Chondrocyte (in vitro differentiated cells): ENCODE results near the gene IDH3G. TPM values are rescaled to one million over a fixed set of nuclear protein-coding genes. Genes with fewer than 3 reads are reported as not detected.

Source experiments
- DNase-seq: peaks from one replicate; pipeline ENCODE4 v3.0.0; 2021; ENCODE audit warnings: mixed read lengths, low spot score
- H3K27ac Mint-ChIP-seq: one replicate; pipeline ENCODE4 v1.8.0; 2021; ENCODE audit warnings: mild to moderate bottlenecking, moderate library complexity, mixed read lengths; ENCODE audit not compliant: unreplicated experiment
- H3K27me3 Mint-ChIP-seq: 2 replicates; pipeline ENCODE4 v1.8.0; 2021; ENCODE audit warnings: low read depth, mixed read lengths
- H3K36me3 Mint-ChIP-seq: 2 replicates; pipeline ENCODE4 v1.8.0; 2021; ENCODE audit warnings: low read depth, mixed read lengths
- H3K4me1 Mint-ChIP-seq: 2 replicates; pipeline ENCODE4 v1.8.0; 2021; ENCODE audit warnings: low read depth, mild to moderate bottlenecking, mixed read lengths
- H3K4me3 Mint-ChIP-seq: one replicate; pipeline ENCODE4 v1.8.0; 2021; ENCODE audit warnings: mild to moderate bottlenecking, moderate library complexity, mixed read lengths; ENCODE audit not compliant: unreplicated experiment
- H3K9me3 Mint-ChIP-seq: 2 replicates; pipeline ENCODE4 v1.8.0; 2021; ENCODE audit warnings: low read depth, mixed read lengths
- CTCF ChIP-seq: fragments of 200-600 bp; sonication (generic); IDR thresholded peaks from 2 replicates; pipeline ENCODE4 v1.5.0; 2021; ENCODE audit warnings: antibody characterized with exemption, mild to moderate bottlenecking, moderate library complexity
- total RNA-seq: library from RNA; stranded (reverse); gene quantifications from 3 replicates; pipeline ENCODE4 v1.2.1, GENCODE V29; 2021

Gene IDH3G
- total RNA-seq, 1 donor from 2014 or later: 42.8 TPM

GRCh38 chrX:153830640-153831428 is 36.7 kb upstream of the IDH3G start:
- H3K36me3 Mint-ChIP-seq: no peaks in the 10 kb centered on the region
- DNase-seq: no peak
- H3K9me3 Mint-ChIP-seq: peaks cover 8% of the 10 kb centered on the region
- H3K27me3 Mint-ChIP-seq: no peaks in the 10 kb centered on the region
- H3K27ac Mint-ChIP-seq: no peak overlapping the region
- peaks cover 7% of the 10 kb centered on the region for H3K4me1 Mint-ChIP-seq
- peak overlapping the region; percentile 40 for H3K4me3 Mint-ChIP-seq
- no peak for TF ChIP-seq CTCF

GRCh38 chrX:153829799-153830639 is 35.8 kb upstream of the IDH3G start, which contains the start of gene PDZD4:
PDZD4 (minus strand) TSS chrX:153830544; CDS start chrX:153830298, 246 bp downstream.
- H3K27me3 Mint-ChIP-seq: no peaks in the 10 kb centered on the region
- TF ChIP-seq CTCF: no peak
- H3K9me3 Mint-ChIP-seq: peaks cover 8% of the 10 kb centered on the region
- H3K4me3 Mint-ChIP-seq: peak within 1 kb of the TSS; percentile 72
- H3K27ac Mint-ChIP-seq: no peak within 1 kb of the TSS
- no peaks in the 10 kb centered on the region for H3K36me3 Mint-ChIP-seq
- peaks cover 7% of the 10 kb centered on the region for H3K4me1 Mint-ChIP-seq
- DNase-seq: no peak

GRCh38 chrX:153829549-153829798 is 35.3 kb upstream of the IDH3G start:
- no peak overlapping the region for H3K27ac Mint-ChIP-seq
- DNase-seq: no peak

GRCh38 chrX:153828723-153829548 is 34.8 kb upstream of the IDH3G start:
- peak; percentile 27 for TF ChIP-seq CTCF
- peak overlapping the region; percentile 72 for H3K4me3 Mint-ChIP-seq

More at GRCh38 chrX:153829549-153829798, 35.3 kb upstream of the IDH3G start:
- H3K36me3 Mint-ChIP-seq: no peaks in the 10 kb centered on the region
- peak overlapping the region; percentile 72 for H3K4me3 Mint-ChIP-seq
- TF ChIP-seq CTCF: no peak
- H3K9me3 Mint-ChIP-seq: peaks cover 8% of the 10 kb centered on the region
- no peaks in the 10 kb centered on the region for H3K27me3 Mint-ChIP-seq
- H3K4me1 Mint-ChIP-seq: peaks cover 7% of the 10 kb centered on the region

GRCh38 chrX:153828308-153828707 is 34.1 kb upstream of the IDH3G start:
- Mint-ChIP-seq H3K27me3 (no peaks in the 10 kb centered on the region), H3K27ac (no peak overlapping the region), H3K4me1 (peaks cover 7% of the 10 kb centered on the region), H3K9me3 (peaks cover 8% of the 10 kb centered on the region), H3K36me3 (no peaks in the 10 kb centered on the region), H3K4me3 (peak overlapping the region; percentile 68)
- DNase-seq: no peak
- TF ChIP-seq CTCF: no peak

More at GRCh38 chrX:153828723-153829548, 34.8 kb upstream of the IDH3G start:
- H3K9me3 Mint-ChIP-seq: peaks cover 8% of the 10 kb centered on the region
- no peaks in the 10 kb centered on the region for H3K36me3 Mint-ChIP-seq
- no peak for DNase-seq
- peaks cover 7% of the 10 kb centered on the region for H3K4me1 Mint-ChIP-seq
- no peaks in the 10 kb centered on the region for H3K27me3 Mint-ChIP-seq
- H3K27ac Mint-ChIP-seq: peak overlapping the region; percentile 75
